HG02973 (cell line): ENCODE data around the gene CD40LG.

Source experiments
- ATAC-seq: cut with Tn5 transposase; IDR thresholded peaks from one replicate; pipeline ENCODE4 v1.9.1; 2021; ENCODE audit warnings: moderate library complexity; ENCODE audit not compliant: unreplicated experiment

The CD40LG gene

GRCh38 chrX:136647677-136648360, at the start of gene CD40LG:
Gene CD40LG, plus strand, starts transcription at chrX:136648158. Its CDS starts 91 bp downstream, at chrX:136648249.
- ATAC-seq: no peak

- no peak for ATAC-seq
Measured at GRCh38 chrX:136598631-136599030, 49.3 kb upstream of the CD40LG start.

- no peak for ATAC-seq
Measured at GRCh38 chrX:136600059-136600458, 47.9 kb upstream of the CD40LG start.

GRCh38 chrX:136607236-136607635, 40.7 kb upstream of the CD40LG start:
- ATAC-seq: no peak

- no peak for ATAC-seq
Measured at GRCh38 chrX:136608295-136608933, 39.5 kb upstream of the CD40LG start.

GRCh38 chrX:136616987-136617685, 30.8 kb upstream of the CD40LG start:
- peak; percentile 86 for ATAC-seq

- ATAC-seq: no peak
Measured at GRCh38 chrX:136619899-136620505, 28.0 kb upstream of the CD40LG start.

- no peak for ATAC-seq
Measured at GRCh38 chrX:136620780-136621179, 27.2 kb upstream of the CD40LG start.

GRCh38 chrX:136622568-136622967, 25.4 kb upstream of the CD40LG start:
- ATAC-seq: no peak

GRCh38 chrX:136623396-136623795, 24.6 kb upstream of the CD40LG start:
- ATAC-seq: no peak

- no peak for ATAC-seq
Measured at GRCh38 chrX:136625246-136625645, 22.7 kb upstream of the CD40LG start.

GRCh38 chrX:136626237-136626636, 21.7 kb upstream of the CD40LG start:
- no peak for ATAC-seq

GRCh38 chrX:136626891-136627290, 21.1 kb upstream of the CD40LG start:
- ATAC-seq: no peak

GRCh38 chrX:136627409-136627808, 20.5 kb upstream of the CD40LG start:
- no peak for ATAC-seq

- no peak for ATAC-seq
Measured at GRCh38 chrX:136629084-136629750, 18.7 kb upstream of the CD40LG start.

GRCh38 chrX:136630881-136631280, 17.1 kb upstream of the CD40LG start:
- no peak for ATAC-seq

GRCh38 chrX:136635235-136635634, 12.7 kb upstream of the CD40LG start:
- ATAC-seq: no peak

GRCh38 chrX:136636121-136636520, 11.8 kb upstream of the CD40LG start:
- ATAC-seq: no peak

GRCh38 chrX:136639506-136640176, 8.3 kb upstream of the CD40LG start:
- no peak for ATAC-seq

- no peak for ATAC-seq
Measured at GRCh38 chrX:136643243-136643642, 4.7 kb upstream of the CD40LG start.
